Heart right ventricle (tissue), 16 donors: ENCODE data around the gene HOXB6. TPM values are rescaled to one million over a fixed set of nuclear protein-coding genes. Genes with fewer than 3 reads are reported as not detected.

Experiments
- ATAC-seq, 8 donors: fragments of 200-7000 bp; cut with Tn5 transposase; one replicate each; pipeline ENCODE4 v1.9.1; 2020; ENCODE audit warnings: mild to moderate bottlenecking in 8 of 8, moderate library complexity in 8 of 8, moderate number of reproducible peaks in 1 of 8
- DNase-seq, 2 donors: peaks; one replicate each; pipeline ENCODE4 v3.0.0-alpha.2; 2020
- H3K27ac ChIP-seq, 10 donors: fragments of 200-600 bp; sonication (generic) in 2 of 10; one replicate each; pipeline versions ENCODE4 v1.5.0 to v1.8.0; 2020 to 2022; ENCODE audit warnings: mild to moderate bottlenecking in 3 of 10
- H3K27me3 ChIP-seq, 7 donors: fragments of 200-600 bp; one replicate each; pipeline ENCODE4 v1.8.0; 2021 to 2022; ENCODE audit warnings: mild to moderate bottlenecking in 2 of 7
- H3K36me3 ChIP-seq, 9 donors: fragments of 200-600 bp; sonication (generic) in 1 of 9; one replicate each; pipeline versions ENCODE4 v1.5.0 to v1.8.0; 2020 to 2022; ENCODE audit warnings: mild to moderate bottlenecking in 2 of 9
- H3K4me1 ChIP-seq, 9 donors: fragments of 200-600 bp; sonication (generic) in 1 of 9; one replicate each; pipeline versions ENCODE4 v1.5.0 to v1.8.0; 2020 to 2022; ENCODE audit warnings: mild to moderate bottlenecking in 4 of 9
- H3K4me3 ChIP-seq, 10 donors: fragments of 200-600 bp; sonication (generic) in 2 of 10; one replicate each; pipeline versions ENCODE4 v1.5.0 to v1.8.0; 2020 to 2022; ENCODE audit warnings: mild to moderate bottlenecking in 7 of 10, moderate library complexity in 2 of 10
- H3K9me3 ChIP-seq, 11 donors: fragments of 200-600 bp in 10 of 11; sonication (generic) in 2 of 11; one replicate each; pipeline versions ENCODE4 v1.5.0 to v1.8.0; 2013 to 2022; ENCODE audit warnings: mild to moderate bottlenecking in 2 of 11, control low read depth in 1 of 11, moderate library complexity in 1 of 11
- CTCF ChIP-seq, 9 donors: fragments of 200-600 bp; sonication (generic) in 2 of 9; IDR thresholded peaks; one replicate each; pipeline versions ENCODE4 v1.5.0 to v1.8.0; 2021 to 2022; ENCODE audit warnings: antibody characterized with exemption in 9 of 9, mild to moderate bottlenecking in 5 of 9, moderate library complexity in 1 of 9
- WGBS, 2 donors: extraction: QIAGEN DNeasy Blood & Tissue Kit; methylation state at CpG; one replicate each; pipeline ENCODE4 v1.1.7; 2013; ENCODE audit warnings: inconsistent platforms in 1 of 2; 5-methylcytosine and 5-hydroxymethylcytosine counted together
- intact Hi-C, 10 donors: fragments of 100-400 bp; cut with DNase I; formaldehyde crosslinking; loops; one replicate each; pipeline versions ENCODE4 v1.11.1 to v1.14.2; 2022
- polyA plus RNA-seq, 2 donors: library from polyadenylated mRNA; stranded (reverse); fragments of 200-250 nt; gene quantifications; one replicate each; pipeline ENCODE4 v1.2.3, GENCODE V29; 2013
- total RNA-seq, 10 donors: library from RNA; stranded (reverse); fragmentation: NEBNext Ultra II Directional in 3 of 10; extraction: Animal tissue kit (Norgen Biotek cat#: 25700) in 3 of 10; gene quantifications; one replicate each; pipeline versions ENCODE4 v1.2.1 to v1.2.4, GENCODE V29; 2021 to 2023
- donor health status: Arrhythmogenic right ventricular cardiomyopathy.
- donor health status: ischemic (EF 13 %, LVEDD 7.1; RV severe dilation, severe dysfunction).
- donor health status: healthy with polysubstance abuse.
- donor health status: DM: no; HTN: yes; CAD: no.
- donor health status: DM: no; HTN: no; CAD: no.
- donor health status: ischemic (EF 25% LVEDD 6.9; RV normal size, moderate dysfunction).
- donor health status: ischemic (EF 25% LVEDD 5.7; RV mildly dilated, moderate dysfunction).
- donor health status: healthy.
- donor health status: DM: yes; HTN: yes; CAD: no.
- donor health status: Ischemic cardiomyopathy.
- donor health status: ischemic (EF 35%, LVEDD 5.7; RV mildly dilated, moderate dysfunction).
- donor health status: nonischemic (EF 11% LVEDD 7.7; RV severe dilation, severe dysfunction).
- donor health status: DM: yes; HTN: yes; CAD: no.
- donor health status: PGD.
- donor health status: ischemic (EF 29% LVEDD 5.4; RV normal size, mild dysfunction).
- donor health status: nonischemic (EF 23%, LVEDD 6.1; RV moderate dilation, normal function).

The HOXB6 gene
- total and polyA plus RNA-seq, 12 donors = 0.14 to 1.2 (median 0.41) TPM; not detected in 2

GRCh38 chr17:48563385-48563838 is 41.4 kb downstream of the HOXB6 start:
- peak overlapping the region in 3 of 10 donors; percentile 5 to 53 (median 52) for H3K4me3 ChIP-seq
- no peaks in the 10 kb centered on the region for H3K9me3 ChIP-seq
- H3K27ac ChIP-seq = peak overlapping the region in 1 of 10 donors; percentile 80
- peaks cover 0 to 15% (median 3%) of the 10 kb centered on the region in 9 donors for H3K4me1 ChIP-seq
- WGBS, 2 donors = 47 to 52% methylated on average over 6 of the region's 6 CpGs
- ATAC-seq (no peak), DNase-seq (no peak)
- H3K27me3 ChIP-seq = peaks cover 20 to 99% (median 94%) of the 10 kb centered on the region in 7 donors
- H3K36me3 ChIP-seq = no peaks in the 10 kb centered on the region
- no peak for TF ChIP-seq CTCF (IDR thresholded peaks at IDR 0.05)
- intact Hi-C loops = no loop called here

GRCh38 chr17:48562934-48563333 is 41.9 kb downstream of the HOXB6 start:
- ATAC-seq (no peak), DNase-seq (no peak)
- no peak overlapping the region for H3K4me3 ChIP-seq
- TF ChIP-seq CTCF (IDR thresholded peaks at IDR 0.05) = no peak
- no peak overlapping the region for H3K27ac ChIP-seq
- H3K4me1 ChIP-seq = peaks cover 0 to 12% (median under 1%) of the 10 kb centered on the region in 9 donors
- H3K9me3 ChIP-seq = no peaks in the 10 kb centered on the region
- no peaks in the 10 kb centered on the region for H3K36me3 ChIP-seq
- 39 to 46% methylated on average over 5 of the region's 5 CpGs for WGBS, 2 donors
- intact Hi-C loops = no loop called here
- peaks cover 20 to 99% (median 94%) of the 10 kb centered on the region in 7 donors for H3K27me3 ChIP-seq

- Histone ChIP-seq H3K27ac (no peak overlapping the region), H3K27me3 (peaks cover 17 to 98% (median 94%) of the 10 kb centered on the region in 7 donors), H3K4me3 (no peak overlapping the region), H3K36me3 (no peaks in the 10 kb centered on the region), H3K9me3 (no peaks in the 10 kb centered on the region), H3K4me1 (peaks cover 0 to 14% (median 0%) of the 10 kb centered on the region in 9 donors)
- TF ChIP-seq CTCF (IDR thresholded peaks at IDR 0.05) = no peak
- WGBS, 2 donors = 51 to 54% methylated on average over 15 of the region's 15 CpGs
- intact Hi-C loops = no loop called here
- ATAC-seq (peak in 1 of 8 donors; percentile 32), DNase-seq (no peak)
Measured at GRCh38 chr17:48561884-48562810, 42.6 kb downstream of the HOXB6 start.

- no peak overlapping the region for H3K4me3 ChIP-seq
- no peaks in the 10 kb centered on the region for H3K36me3 ChIP-seq
- intact Hi-C loops = no loop called here
- WGBS, 2 donors = 44 to 45% methylated on average over 14 of the region's 14 CpGs
- H3K27me3 ChIP-seq = peaks cover 11 to 98% (median 92%) of the 10 kb centered on the region in 7 donors
- ATAC-seq = no peak
- no peaks in the 10 kb centered on the region for H3K9me3 ChIP-seq
- H3K27ac ChIP-seq = no peak overlapping the region
- H3K4me1 ChIP-seq = peaks cover 0 to 22% (median 3%) of the 10 kb centered on the region in 9 donors
- no peak for TF ChIP-seq CTCF (IDR thresholded peaks at IDR 0.05)
- DNase-seq = no peak
Measured at GRCh38 chr17:48559840-48560817, 44.7 kb downstream of the HOXB6 start.
